Right lobe of liver (tissue), 6 donors: Measurements from ENCODE around the gene B4GALNT3. TPM values are rescaled to one million over a fixed set of nuclear protein-coding genes. Genes with fewer than 3 reads are reported as not detected.

ENCODE experiments used
- ATAC-seq, 4 donors: fragments of 200-7000 bp; cut with Tn5 transposase; one replicate each; pipeline ENCODE4 v1.9.1; 2020; ENCODE audit warnings: mild to moderate bottlenecking in 4 of 4, moderate library complexity in 4 of 4
- DNase-seq, 3 donors: peaks; one replicate each; pipeline ENCODE4 v3.0.0-alpha.2; 2020
- H3K27ac ChIP-seq, 3 donors: fragments of 200-600 bp; one replicate each; pipeline ENCODE4 v1.8.0; 2022
- H3K27me3 ChIP-seq, 2 donors: fragments of 200-600 bp; one replicate each; pipeline ENCODE4 v1.8.0; 2022
- H3K36me3 ChIP-seq, 4 donors: fragments of 200-600 bp; sonication (generic) in 1 of 4; one replicate each; pipeline versions ENCODE4 v1.5.1 to v1.8.0; 2017 to 2022; ENCODE audit warnings: control low read depth in 1 of 4
- H3K4me1 ChIP-seq, 4 donors: fragments of 200-600 bp; sonication (generic) in 1 of 4; one replicate each; pipeline versions ENCODE4 v1.5.1 to v1.8.0; 2017 to 2022; ENCODE audit warnings: control low read depth in 1 of 4
- H3K4me3 ChIP-seq, 3 donors: fragments of 200-600 bp; one replicate each; pipeline ENCODE4 v1.8.0; 2022
- H3K9me3 ChIP-seq, 4 donors: fragments of 200-600 bp; sonication (generic) in 1 of 4; one replicate each; pipeline versions ENCODE4 v1.5.1 to v1.8.0; 2017 to 2022; ENCODE audit warnings: control low read depth in 1 of 4
- POLR2A ChIP-seq: fragments of 450-650 bp; IDR thresholded peaks from one replicate; pipeline ENCODE4 v1.6.1; 2017; ENCODE audit warnings: antibody characterized with exemption, mild to moderate bottlenecking
- WGBS: methylation state at CpG from one replicate; pipeline ENCODE4 v1.1.6; 2018; ENCODE audit warnings: low coverage, low lambda C conversion rate; ENCODE audit not compliant: insufficient coverage; ENCODE audit errors: missing lambda C conversion rate; 5-methylcytosine and 5-hydroxymethylcytosine counted together
- intact Hi-C, 2 donors: fragments of 100-400 bp; cut with DNase I; formaldehyde crosslinking; loops; one replicate each; pipeline versions ENCODE4 v1.11.2 to v1.14.1; 2022
- total RNA-seq, 6 experiments: library from RNA; depleted of rRNA in 2 of 6; stranded (reverse); fragments of >200 nt in 2 of 6; fragmentation: NEBNext Ultra II Directional in 3 of 6; extraction: Animal tissue kit (Norgen Biotek cat#: 25700) in 3 of 6; gene quantifications; one replicate each; pipeline versions ENCODE4 v1.1.0 to v1.2.4, GENCODE V29; 2016 to 2023
- TF ChIP-seq, protein P1 (sequence below), 4 donors: fragments of 200-600 bp in 3 of 4; fragments of 450-650 bp in 1 of 4; IDR thresholded peaks; one replicate each; pipeline versions ENCODE4 v1.5.1 to v1.8.0; 2016 to 2022; ENCODE audit warnings: antibody characterized with exemption in 4 of 4, mild to moderate bottlenecking in 2 of 4
- donor health status: DM: no; HTN: yes; CAD: no.
- donor health status: DM: no; HTN: no; CAD: no.
- donor health status: DM: no; HTN: no; CAD: no.
- donor health status: DM: no; HTN: yes; CAD: no.
- donor health status: DM: no; HTN: yes; CAD: no.

B4GALNT3 gene
- total RNA-seq, 6 experiments from 2014 or later = 0.12 to 2.0 (median 0.38) TPM

DNA sequence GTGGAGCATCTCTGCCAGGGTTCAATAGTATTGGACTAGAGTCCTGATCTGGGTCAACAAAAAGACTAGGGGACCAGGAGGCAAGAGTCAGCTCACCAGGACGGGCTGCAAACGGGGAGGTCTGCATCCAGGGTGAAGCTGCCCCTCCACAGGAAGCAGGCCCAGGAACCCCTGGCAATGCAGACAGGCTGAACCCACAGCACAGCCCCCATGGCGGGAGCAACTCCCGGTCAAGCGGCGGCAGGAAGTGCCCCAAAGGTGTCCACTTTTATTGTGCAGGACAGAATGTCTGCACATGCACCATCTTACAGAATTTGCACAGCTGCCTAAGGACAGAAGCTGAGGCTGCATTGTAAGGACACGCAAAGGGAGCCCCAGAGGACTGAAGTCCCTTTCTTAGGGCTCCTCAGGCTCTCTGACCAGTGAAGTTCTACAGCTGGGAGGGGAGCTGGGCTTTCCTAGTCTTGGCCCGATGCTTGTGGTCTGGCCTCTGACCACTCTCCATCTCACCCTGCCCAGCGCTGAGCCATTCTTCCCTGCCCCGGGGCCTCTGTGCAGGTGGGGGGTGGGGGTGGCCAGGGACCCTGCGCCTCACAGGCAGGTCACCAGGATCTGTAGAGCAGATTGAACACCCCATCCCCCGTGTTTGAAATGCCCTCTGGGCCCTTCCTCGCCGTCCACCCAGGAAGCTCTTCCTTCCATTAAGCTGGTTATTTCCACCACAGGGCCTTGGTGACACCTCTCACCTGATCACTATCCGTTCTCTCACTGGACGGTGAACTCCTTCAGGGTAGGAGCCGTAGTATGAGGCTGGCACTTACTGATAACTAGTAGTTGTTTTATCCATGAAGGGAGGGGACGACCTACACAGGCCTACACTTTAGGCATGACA lies 127.6 kb downstream of the B4GALNT3 start:
- TF ChIP-seq POLR2A = no peak
- TF ChIP-seq, protein P1, sequence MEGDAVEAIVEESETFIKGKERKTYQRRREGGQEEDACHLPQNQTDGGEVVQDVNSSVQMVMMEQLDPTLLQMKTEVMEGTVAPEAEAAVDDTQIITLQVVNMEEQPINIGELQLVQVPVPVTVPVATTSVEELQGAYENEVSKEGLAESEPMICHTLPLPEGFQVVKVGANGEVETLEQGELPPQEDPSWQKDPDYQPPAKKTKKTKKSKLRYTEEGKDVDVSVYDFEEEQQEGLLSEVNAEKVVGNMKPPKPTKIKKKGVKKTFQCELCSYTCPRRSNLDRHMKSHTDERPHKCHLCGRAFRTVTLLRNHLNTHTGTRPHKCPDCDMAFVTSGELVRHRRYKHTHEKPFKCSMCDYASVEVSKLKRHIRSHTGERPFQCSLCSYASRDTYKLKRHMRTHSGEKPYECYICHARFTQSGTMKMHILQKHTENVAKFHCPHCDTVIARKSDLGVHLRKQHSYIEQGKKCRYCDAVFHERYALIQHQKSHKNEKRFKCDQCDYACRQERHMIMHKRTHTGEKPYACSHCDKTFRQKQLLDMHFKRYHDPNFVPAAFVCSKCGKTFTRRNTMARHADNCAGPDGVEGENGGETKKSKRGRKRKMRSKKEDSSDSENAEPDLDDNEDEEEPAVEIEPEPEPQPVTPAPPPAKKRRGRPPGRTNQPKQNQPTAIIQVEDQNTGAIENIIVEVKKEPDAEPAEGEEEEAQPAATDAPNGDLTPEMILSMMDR (IDR thresholded peaks at IDR 0.05) = no peak
- 87% methylated on average over 6 of the region's 18 CpGs for WGBS
- Histone ChIP-seq H3K4me3 (no peak overlapping the region), H3K4me1 (peaks cover 0 to 45% (median 21%) of the 10 kb centered on the region in 4 donors), H3K27me3 (no peaks in the 10 kb centered on the region), H3K36me3 (no peaks in the 10 kb centered on the region), H3K27ac (no peak overlapping the region), H3K9me3 (no peaks in the 10 kb centered on the region)
- intact Hi-C loops = loop anchor here (10.0 kb wide), 1 partner anchor 57 kb away; no protein-coding TSS in a partner anchor
- no peak for ATAC-seq
- DNase-seq = no peak

DNA sequence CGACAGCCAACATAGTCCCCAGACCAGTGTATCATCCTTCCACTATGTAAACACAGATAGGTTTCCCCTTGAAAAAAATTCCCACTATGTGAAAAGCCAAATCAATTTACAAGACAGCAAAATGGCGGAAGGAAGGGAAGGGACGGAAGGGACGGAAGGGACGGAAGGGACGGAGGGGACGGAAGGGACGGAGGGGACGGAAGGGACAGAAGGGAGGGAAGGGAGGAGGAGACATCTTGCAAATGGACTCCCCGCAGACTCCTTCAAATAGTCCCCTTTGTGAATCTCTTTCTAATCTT lies 128.2 kb downstream of the B4GALNT3 start:
- no peaks in the 10 kb centered on the region for H3K9me3 ChIP-seq
- no peaks in the 10 kb centered on the region for H3K27me3 ChIP-seq
- DNase-seq (no peak), ATAC-seq (no peak)
- intact Hi-C loops = loop anchor here (10.0 kb wide), 1 partner anchor 57 kb away; no protein-coding TSS in a partner anchor
- no peaks in the 10 kb centered on the region for H3K36me3 ChIP-seq
- peaks cover 0 to 45% (median 21%) of the 10 kb centered on the region in 4 donors for H3K4me1 ChIP-seq
- WGBS = 84% methylated on average over 10 of the region's 10 CpGs
- TF ChIP-seq POLR2A = no peak
- TF ChIP-seq, protein P1 (IDR thresholded peaks at IDR 0.05) = no peak
- H3K27ac ChIP-seq = no peak overlapping the region
- no peak overlapping the region for H3K4me3 ChIP-seq

DNA sequence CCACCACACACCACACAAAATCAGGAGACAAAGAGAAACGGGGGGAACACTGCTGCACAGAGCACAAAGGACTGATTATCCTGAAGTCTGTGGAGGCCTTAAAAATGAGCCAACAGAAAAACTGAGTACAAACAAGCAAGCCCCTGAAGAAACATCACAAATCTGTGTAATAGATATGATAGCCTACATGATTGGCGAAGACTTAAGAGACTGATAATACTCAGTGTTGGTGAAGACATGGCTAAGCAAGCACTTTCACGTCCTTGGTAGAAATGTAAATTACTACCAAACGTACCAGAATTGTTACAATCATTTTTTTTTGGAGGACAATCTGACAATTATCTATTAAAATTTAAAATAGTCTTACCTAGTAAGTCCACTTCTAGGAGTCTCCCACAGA lies 128.9 kb downstream of the B4GALNT3 start:
- Histone ChIP-seq H3K9me3 (no peaks in the 10 kb centered on the region), H3K4me1 (peaks cover 0 to 39% (median 19%) of the 10 kb centered on the region in 4 donors), H3K4me3 (no peak overlapping the region), H3K36me3 (no peaks in the 10 kb centered on the region), H3K27ac (no peak overlapping the region), H3K27me3 (no peaks in the 10 kb centered on the region)
- TF ChIP-seq, protein P1 (IDR thresholded peaks at IDR 0.05) = no peak
- TF ChIP-seq POLR2A = no peak
- DNase-seq (no peak), ATAC-seq (no peak)
- WGBS = 96% methylated on average over 4 of the region's 4 CpGs
- intact Hi-C loops = loop anchor here (10.0 kb wide), 1 partner anchor 56 kb away; no protein-coding TSS in a partner anchor

DNA sequence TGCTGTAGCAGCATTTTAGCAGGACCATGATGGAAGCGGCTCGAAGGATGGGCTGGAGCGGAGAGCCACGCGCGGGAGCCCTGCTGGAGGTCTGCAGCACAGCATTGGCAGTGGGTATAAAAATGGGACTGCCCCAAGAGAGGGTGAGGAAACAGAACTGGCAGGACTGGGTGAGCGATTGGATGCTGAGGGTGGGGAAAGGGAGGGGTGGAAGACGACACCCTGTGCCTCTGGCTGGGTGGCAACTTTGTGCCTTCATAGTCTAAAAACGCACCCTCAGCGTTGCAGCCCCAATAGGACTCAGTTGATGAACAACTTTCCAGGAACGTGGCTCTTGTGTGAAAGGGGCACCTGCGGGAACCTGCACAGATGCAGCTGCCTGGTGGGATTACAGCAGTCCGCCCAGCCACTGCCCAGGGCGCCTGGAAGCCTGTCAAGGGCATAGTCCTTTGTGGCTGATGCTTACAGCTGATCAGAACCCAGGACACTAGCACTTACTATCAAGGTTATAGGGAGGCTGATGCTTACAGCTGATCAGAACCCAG lies 130.5 kb downstream of the B4GALNT3 start:
- Histone ChIP-seq H3K4me1 (peaks cover 0 to 28% (median 14%) of the 10 kb centered on the region in 4 donors), H3K4me3 (no peak overlapping the region), H3K9me3 (no peaks in the 10 kb centered on the region), H3K36me3 (no peaks in the 10 kb centered on the region), H3K27me3 (no peaks in the 10 kb centered on the region), H3K27ac (no peak overlapping the region)
- TF ChIP-seq POLR2A = no peak
- TF ChIP-seq, protein P1 (IDR thresholded peaks at IDR 0.05) = no peak
- intact Hi-C loops = no loop called here
- WGBS = 83% methylated on average over 8 of the region's 14 CpGs
- no peak for ATAC-seq
- no peak for DNase-seq
